ENCODE measurements around the gene PRKCZ.

- TF ChIP-seq CTCF (IDR thresholded peaks at IDR 0.05; ENCODE audit: insufficient read depth, low read depth, low read length) (no peak), EZH2 (IDR thresholded peaks at IDR 0.05; ENCODE audit: insufficient read depth, low read length) (no peak)
Observed at GRCh38 chr1:2074944-2075740, 24.9 kb downstream of the PRKCZ start.

All from astrocyte (in vitro differentiated cells and primary cell).